DND-41 (cell line): ENCODE data around the gene SPATA31A5.
"Not testable (repeated sequence)": the region's sequence is repeated elsewhere in the genome, so short reads cannot be mapped to it uniquely, and the experiment has no call there.

Experiments used
- ATAC-seq: fragments of 200-7000 bp; cut with Tn5 transposase; 3 replicates; pipeline ENCODE4 v1.9.1; 2021; ENCODE audit warnings: low read depth; ENCODE audit not compliant: insufficient read depth
- DNase-seq: peaks from one replicate; pipeline ENCODE4 v3.0.0-alpha.2; 2020
- H2AFZ ChIP-seq: 2 replicates; pipeline ENCODE4 v1.6.0; 2012; ENCODE audit warnings: low read depth, low read length
- H3K27ac ChIP-seq: 2 replicates; pipeline ENCODE4 v1.5.1; 2012; ENCODE audit warnings: low read length, inconsistent platforms
- H3K27me3 ChIP-seq: fragments of 200-600 bp; sonication (generic); 2 replicates; pipeline ENCODE4 v1.6.0; 2012; ENCODE audit warnings: low read length, mild to moderate bottlenecking, inconsistent platforms; ENCODE audit not compliant: insufficient read depth, poor library complexity
- H3K36me3 ChIP-seq: 2 replicates; pipeline ENCODE4 v1.5.1; 2012; ENCODE audit warnings: low read length, inconsistent platforms; ENCODE audit not compliant: insufficient read depth
- H3K4me1 ChIP-seq: 2 replicates; pipeline ENCODE4 v1.5.1; 2012; ENCODE audit warnings: mild to moderate bottlenecking, low read length; ENCODE audit not compliant: insufficient read depth
- H3K4me2 ChIP-seq: 2 replicates; pipeline ENCODE4 v1.6.0; 2012; ENCODE audit warnings: mild to moderate bottlenecking, moderate library complexity, low read length, inconsistent platforms; ENCODE audit not compliant: insufficient read depth
- H3K4me3 ChIP-seq, 2 experiments: fragments of 200-600 bp in 1 of 2; shearing (Covaris generic) in 1 of 2; 2 replicates each; pipeline ENCODE4 v1.5.1; 2012 to 2016; ENCODE audit warnings: inconsistent platforms in 2 of 2, low read length in 2 of 2, mild to moderate bottlenecking in 2 of 2, low read depth in 1 of 2, moderate library complexity in 1 of 2
- H3K79me2 ChIP-seq: 2 replicates; pipeline ENCODE4 v1.6.0; 2012; ENCODE audit warnings: low read length, inconsistent platforms; ENCODE audit not compliant: insufficient read depth
- H3K9ac ChIP-seq: 2 replicates; pipeline ENCODE4 v1.6.0; 2012; ENCODE audit warnings: low read depth, mild to moderate bottlenecking, inconsistent platforms, low read length, moderate library complexity
- H3K9me3 ChIP-seq: 2 replicates; pipeline ENCODE4 v1.5.1; 2012; ENCODE audit warnings: low read length, moderate library complexity, mild to moderate bottlenecking, inconsistent platforms; ENCODE audit not compliant: insufficient read depth, severe bottlenecking
- H4K20me1 ChIP-seq: 2 replicates; pipeline ENCODE4 v1.6.0; 2012; ENCODE audit warnings: low read length; ENCODE audit not compliant: insufficient read depth

Gene SPATA31A5

GRCh38 chr9:60914107-60914506, at the start of gene SPATA31A5:
SPATA31A5 (plus strand) TSS chr9:60914407; CDS start chr9:60914436, 29 bp downstream.
- not testable (repeated sequence) for H3K27ac ChIP-seq

GRCh38 chr9:60962990-60963350, 48.8 kb downstream of the SPATA31A5 start:
- H3K27me3 ChIP-seq, H4K20me1 ChIP-seq, H2AFZ ChIP-seq, H3K36me3 ChIP-seq, H3K9me3 ChIP-seq, H3K4me1 ChIP-seq, DNase-seq, H3K9ac ChIP-seq, H3K27ac ChIP-seq, H3K4me2 ChIP-seq, H3K4me3 ChIP-seq, ATAC-seq, H3K79me2 ChIP-seq: not testable (repeated sequence)

More at GRCh38 chr9:60914107-60914506, at the start of gene SPATA31A5:
- not testable (repeated sequence) for H3K4me3 ChIP-seq, H2AFZ ChIP-seq, H3K9me3 ChIP-seq, H4K20me1 ChIP-seq, H3K27me3 ChIP-seq, H3K36me3 ChIP-seq, H3K79me2 ChIP-seq, H3K4me2 ChIP-seq, ATAC-seq, H3K4me1 ChIP-seq, DNase-seq, H3K9ac ChIP-seq

DNA sequence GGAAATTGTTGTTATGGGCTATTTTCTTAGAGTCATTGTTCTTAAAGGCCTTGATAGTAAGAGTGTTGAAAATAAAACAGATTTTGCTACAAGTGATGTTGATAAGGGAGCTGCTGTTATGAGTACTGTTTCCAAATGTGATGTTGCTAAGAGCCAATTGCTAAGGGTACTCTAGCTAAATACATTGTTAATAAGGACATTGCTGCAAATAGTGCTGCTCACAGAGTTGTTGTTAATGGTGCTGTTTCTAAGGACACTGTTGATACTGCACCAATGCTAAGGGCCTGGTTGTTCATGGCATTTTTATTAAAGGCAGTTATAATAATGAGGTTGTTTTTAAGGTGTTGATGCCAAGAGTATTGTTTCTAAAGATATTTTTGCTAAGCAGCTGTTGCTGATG, 52.2 kb downstream of the SPATA31A5 start:
- not testable (repeated sequence) for H3K36me3 ChIP-seq, ATAC-seq, H3K4me3 ChIP-seq

More for the DNA sequence above, 52.2 kb downstream of the SPATA31A5 start:
- not testable (repeated sequence) for H3K9ac ChIP-seq, H3K27ac ChIP-seq, H3K9me3 ChIP-seq, H3K4me1 ChIP-seq, H4K20me1 ChIP-seq, H3K27me3 ChIP-seq, DNase-seq, H3K4me2 ChIP-seq, H3K79me2 ChIP-seq, H2AFZ ChIP-seq
